GM18951 (cell line): ENCODE data around the gene SLC26A5.
A peak's percentile ranks its signal among the peaks of the same experiment; 100 is the strongest.

Experiments
- POLR2A ChIP-seq: IDR thresholded peaks from 4 replicates; pipeline ENCODE4 v1.6.1; 2011; ENCODE audit warnings: mild to moderate bottlenecking; ENCODE audit not compliant: insufficient read length, insufficient read depth; ENCODE audit errors: extremely low read depth
- in situ Hi-C: fragments of 300-500 bp; cut with MboI; formaldehyde crosslinking; loops from one replicate; pipeline ENCODE4 v1.12.0; 2022; ENCODE audit warnings: low sequenced_read_pairs, mixed read lengths, inconsistent platforms; ENCODE audit not compliant: unreplicated experiment

SLC26A5 gene

DNA sequence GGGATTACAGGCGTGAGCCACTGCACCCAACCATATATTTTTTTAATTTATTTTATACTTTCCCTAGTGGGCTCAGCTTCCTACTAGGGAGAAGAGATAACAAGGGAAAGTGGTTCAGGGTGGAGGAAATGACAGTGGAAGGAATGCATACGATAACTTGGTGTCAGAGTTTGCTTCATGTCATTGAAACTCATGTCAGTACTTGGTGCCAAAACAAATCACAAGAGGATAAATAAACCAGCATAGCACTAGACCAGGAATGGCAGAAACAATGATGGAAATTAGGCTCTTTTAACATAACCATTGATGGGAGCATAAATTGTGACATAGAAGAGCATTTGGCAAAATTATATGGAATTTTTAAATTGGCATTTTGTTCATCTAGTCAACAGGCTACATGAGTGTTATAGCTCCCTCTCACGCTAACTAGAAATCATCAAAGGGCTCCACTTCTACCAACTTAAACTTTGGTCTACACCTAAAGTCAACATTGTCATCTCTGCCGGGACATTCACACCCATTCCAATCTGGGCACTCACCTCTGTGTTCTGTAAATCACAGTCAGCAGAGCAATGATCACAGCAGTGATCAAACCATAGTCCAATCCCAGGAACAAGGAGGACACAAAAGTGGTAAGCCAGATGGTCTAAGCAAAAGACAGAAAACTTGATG, 57.4 kb downstream of the SLC26A5 start:
- no peak for TF ChIP-seq POLR2A
- in situ Hi-C loops: no loop called here

DNA sequence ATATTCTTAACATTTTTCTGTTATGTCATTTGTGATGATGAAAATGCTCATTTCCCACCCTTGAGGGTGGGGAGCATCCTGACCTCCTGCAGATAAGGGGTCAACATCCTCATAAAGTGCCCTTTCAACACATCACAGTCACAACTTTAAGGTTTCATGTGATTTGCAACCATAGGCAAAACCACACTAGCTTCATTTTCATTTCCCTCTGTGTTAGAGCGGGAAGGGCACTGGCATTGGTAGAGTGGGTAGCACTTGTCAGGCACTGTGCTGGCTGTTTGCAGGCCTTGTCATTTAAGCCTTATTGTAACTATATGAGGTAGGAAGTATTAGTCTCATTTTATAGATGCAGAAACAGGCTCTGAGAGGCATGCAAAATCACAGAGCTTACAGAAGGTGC, 58.8 kb downstream of the SLC26A5 start:
- in situ Hi-C loops: no loop called here
- no peak for TF ChIP-seq POLR2A

DNA sequence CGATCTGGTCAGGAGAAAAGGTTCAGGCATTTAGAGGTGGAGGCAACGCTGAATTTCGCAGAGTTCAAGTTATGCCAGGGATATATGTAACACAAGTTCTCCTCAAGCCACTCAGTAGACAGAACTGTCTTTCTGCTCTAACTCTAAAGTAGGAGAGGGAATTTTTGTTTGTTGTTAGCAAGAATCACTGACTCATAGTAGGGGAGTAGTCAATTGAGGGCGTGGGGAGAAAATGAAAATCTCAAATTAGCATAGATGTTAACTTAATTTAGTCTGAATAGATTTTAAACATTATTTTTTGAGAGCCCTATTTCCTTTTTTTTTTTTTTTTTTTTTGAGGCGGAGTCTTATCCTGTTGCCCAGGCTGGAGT, 64.0 kb downstream of the SLC26A5 start:
- in situ Hi-C loops: no loop called here
- no peak for TF ChIP-seq POLR2A

DNA sequence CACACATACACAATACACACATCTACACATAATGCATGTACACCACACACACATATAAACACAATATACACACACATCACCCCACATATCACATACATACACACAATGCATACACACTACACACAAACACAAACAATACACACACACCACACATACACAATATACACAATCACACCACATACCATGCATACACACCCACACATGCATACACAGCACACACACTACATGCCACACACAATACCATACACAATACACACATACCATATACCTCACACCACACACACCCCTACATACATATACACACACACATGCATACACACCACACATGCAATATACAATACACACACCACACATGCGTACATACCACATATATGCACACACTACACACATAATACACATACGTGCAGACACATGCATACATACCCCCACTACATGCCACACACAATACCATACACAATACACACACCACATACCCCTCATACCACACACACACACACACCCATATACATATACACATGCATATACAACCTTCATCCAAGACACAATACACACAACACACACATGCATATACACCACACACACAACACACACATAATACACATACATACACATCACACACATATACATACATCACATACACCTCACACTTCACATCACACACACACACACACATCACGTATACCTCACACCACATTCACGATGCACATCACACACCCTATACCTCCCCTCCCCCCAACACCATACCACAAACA, 64.6 kb downstream of the SLC26A5 start:
- no peak for TF ChIP-seq POLR2A
- in situ Hi-C loops: no loop called here

DNA sequence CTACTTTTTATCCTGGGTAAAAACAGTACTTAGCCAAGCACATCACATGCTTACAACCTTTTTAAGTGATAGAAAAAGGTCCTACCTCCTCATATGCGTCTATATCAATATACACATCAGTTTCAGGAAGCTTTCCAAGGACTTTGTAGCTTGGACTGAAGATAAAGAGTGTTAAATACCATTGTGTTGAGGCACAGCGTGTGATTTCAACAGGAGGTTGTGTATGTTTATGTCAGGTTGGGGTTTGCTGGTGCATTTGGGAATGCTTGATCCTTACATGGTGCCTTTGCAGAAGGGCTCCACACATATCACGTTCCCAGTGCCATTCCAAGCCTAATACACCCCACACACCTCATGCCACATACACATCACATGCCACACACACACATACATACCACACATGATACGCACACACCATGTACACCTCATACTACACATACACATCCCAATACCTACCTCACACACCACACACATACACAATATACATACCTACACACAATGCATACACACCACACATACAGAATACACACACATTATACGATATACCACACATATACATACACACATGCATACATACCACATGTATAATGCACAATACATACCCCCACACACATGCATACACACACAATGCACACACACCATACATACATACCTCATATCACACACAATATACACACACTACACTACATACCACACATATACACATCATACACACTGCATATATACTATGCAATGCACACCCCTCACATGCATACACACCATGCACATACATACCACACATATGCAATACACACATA, 65.4 kb downstream of the SLC26A5 start:
- no peak for TF ChIP-seq POLR2A
- in situ Hi-C loops: no loop called here

DNA sequence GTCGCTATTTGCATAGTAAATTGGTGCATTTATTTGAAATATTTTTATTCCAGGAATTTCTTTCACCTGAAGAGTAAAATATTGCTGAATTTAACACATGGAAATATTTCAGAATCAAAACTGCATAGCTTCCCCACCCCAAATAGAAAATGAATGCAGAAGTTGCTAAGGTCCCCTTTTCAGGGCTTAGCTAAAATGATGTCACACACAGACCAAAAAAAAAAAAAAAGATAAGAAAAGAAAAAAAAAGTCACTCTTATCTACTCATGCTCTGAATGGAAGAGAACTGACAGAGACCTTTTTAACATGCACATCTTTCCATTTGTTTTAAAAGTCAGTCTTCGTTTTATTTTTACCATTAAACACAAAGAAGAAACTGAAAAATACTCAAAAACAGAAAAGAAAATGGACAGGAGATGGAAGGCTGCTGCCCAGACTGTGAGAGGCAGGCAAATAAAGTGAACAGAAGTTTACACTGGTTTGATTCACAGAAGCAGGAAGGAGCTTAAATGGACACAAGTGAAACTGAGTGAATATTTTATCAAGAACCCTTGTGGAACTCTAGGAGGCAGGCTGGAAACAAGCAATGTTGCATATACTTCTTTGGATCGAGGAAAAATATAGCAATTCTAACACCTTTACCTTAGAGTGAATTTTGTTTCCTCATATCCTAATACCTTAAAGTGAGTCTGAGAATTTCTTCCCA, 66.6 kb downstream of the SLC26A5 start:
- in situ Hi-C loops: no loop called here
- TF ChIP-seq POLR2A: no peak

DNA sequence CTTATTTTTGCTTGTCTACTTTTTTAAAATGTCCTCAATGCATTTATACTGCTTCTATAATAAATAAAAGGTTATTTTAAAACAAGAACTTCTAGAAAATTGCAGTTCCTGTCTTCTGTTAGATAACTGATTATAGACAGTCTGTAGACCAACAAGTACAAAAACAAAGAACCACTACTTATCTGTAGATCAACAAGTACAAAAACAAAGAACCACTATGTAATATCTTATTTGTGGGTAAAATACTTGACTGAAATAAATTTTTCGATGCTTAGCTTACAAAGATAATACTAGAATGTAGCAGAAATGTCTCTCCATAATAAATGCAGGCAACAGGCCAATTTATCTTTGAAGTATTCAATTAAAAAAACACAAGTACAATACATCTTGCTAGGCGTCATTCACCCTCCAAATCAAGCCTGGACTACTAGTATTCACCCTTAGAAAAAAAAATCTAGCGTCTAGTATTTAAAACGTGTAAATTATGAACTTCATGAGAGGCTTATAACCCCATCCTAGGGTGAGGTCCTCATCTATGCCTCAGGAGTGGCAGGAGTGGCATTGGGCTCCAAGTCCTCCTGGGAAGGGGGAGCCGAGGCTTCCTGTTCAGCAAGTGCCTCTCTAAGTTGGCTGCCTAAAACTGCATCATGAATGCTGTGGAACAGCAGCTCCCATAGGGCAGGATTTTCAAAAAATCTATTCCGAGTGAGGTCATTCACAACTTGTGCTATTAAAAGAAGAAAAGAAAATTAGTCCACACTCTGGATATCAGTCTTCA, 72.0 kb downstream of the SLC26A5 start:
- in situ Hi-C loops: no loop called here
- no peak for TF ChIP-seq POLR2A

DNA sequence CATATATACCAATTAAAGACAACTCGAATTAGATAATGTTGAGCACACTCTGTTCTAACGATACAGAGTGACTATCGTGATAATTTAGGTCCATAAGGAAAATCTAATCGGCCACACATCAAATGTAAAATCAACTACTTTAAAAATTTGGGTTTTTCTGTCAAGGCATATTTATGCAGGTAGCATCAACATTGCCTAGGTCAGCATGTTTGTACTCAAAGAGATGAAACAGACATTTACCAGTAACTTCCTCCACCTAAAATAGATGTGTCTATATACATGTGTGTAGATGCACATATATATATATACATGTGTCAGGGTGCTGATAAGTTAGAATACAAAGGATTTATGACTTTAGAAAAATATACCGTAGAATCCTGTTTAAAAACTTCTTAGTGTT, 76.6 kb downstream of the SLC26A5 start:
- in situ Hi-C loops: no loop called here
- no peak for TF ChIP-seq POLR2A

DNA sequence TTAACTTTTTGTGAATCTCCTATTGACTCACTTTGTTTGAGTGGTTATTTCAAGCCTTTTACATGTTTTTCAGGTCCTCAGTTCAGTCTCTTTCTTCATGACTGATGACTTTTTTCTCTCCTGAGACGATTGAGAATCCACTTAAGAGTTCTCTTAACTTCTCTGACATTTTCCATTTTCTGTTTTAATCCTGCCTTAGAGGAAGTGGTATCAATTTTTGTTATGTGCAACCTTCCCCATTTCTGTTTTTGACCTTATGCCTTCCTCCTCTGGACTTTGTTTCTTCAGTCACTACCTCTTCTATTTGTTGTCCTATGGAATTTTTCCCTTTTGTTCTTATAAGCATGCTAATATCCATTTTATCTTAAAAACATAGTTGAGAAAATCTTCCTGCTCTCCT, 96.2 kb downstream of the SLC26A5 start:
- in situ Hi-C loops: no loop called here
- TF ChIP-seq POLR2A: no peak

DNA sequence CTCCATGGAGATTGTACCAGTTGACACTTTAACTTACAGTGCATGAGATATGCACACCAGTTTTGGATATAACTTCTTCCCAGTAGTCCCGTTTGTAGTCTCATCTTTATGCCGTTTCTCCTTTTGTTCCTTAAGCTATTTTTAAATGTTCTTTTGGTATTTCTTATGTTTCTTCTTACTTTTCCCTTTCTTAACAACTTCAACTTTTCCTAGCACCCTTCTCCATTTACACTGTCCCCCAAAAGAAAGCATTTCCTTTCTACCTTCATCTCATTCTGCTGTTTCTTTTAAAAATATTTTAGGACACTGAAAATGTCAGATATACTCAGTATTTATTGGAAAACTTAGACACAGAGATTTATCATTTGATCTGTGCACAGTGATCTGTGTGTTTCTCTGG, 97.0 kb downstream of the SLC26A5 start:
- in situ Hi-C loops: no loop called here
- TF ChIP-seq POLR2A: no peak

DNA sequence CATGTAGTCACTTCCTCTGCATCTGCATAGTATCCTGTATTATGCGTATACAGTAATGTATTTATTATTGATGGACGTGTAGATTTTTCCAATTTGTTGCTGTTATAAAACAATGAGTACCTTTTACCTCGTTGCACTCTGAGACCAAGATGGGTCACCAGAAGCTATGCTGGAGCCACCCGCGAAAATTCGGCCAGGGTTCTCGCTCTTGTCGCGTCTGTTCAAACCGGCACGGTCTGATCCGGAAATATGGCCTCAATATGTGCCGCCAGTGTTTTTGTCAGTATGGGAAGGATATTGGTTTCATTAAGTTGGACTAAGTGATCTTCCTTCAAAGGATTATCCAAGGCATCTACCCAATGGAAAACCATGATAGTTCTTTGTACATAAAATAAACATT, 97.6 kb downstream of the SLC26A5 start:
- in situ Hi-C loops: no loop called here
- TF ChIP-seq POLR2A: no peak

DNA sequence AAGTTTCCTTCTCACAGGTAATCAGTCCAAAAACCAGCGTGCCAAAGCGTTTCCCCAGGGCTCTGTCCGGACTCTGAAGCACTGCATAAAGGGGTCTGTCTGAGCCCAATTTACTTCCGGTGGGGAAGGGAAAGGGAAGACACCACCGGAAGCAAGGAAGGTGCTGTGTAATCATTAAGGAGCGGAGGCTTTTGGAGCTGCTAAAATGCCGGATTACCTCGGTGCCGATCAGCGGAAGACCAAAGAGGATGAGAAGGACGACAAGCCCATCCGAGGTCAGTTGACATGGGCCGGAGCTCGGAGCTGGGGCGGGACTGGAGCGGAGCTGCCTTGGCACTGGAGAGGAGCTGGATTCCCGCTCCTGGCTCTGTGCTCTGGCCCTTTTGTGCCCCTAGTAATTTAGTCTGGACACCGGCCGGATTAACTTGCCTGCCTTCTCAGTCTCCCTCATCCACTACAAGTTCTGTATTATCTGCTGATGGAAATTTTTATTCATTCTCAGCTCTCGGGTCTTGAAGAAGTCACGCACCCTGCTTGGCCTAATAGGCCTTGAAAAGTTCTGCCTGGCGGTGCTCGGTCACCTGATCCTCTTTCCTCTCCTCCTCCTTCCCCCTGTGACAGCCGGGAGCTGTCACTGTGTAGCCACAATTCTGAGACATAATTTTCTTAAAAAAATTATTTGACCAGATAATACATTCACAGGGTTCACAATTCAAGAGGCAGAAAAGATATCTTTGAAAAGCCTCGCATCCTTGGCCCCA, 98.3 kb downstream of the SLC26A5 start, which contains the start of gene PSMC2:
TSS of gene PSMC2 (plus strand) at position 137 of the 761 bp plus-strand sequence. CDS start at position 206, 69 bp downstream.
- TF ChIP-seq POLR2A: peak; percentile 67
- in situ Hi-C loops: no loop called here
